Chondrocyte (in vitro differentiated cells): Measurements from ENCODE around the gene C14orf93. TPM values are rescaled to one million over a fixed set of nuclear protein-coding genes. Genes with fewer than 3 reads are reported as not detected.

ENCODE experiments used
- DNase-seq: peaks from one replicate; pipeline ENCODE4 v3.0.0; 2021; ENCODE audit warnings: mixed read lengths, low spot score
- H3K27ac Mint-ChIP-seq: one replicate; pipeline ENCODE4 v1.8.0; 2021; ENCODE audit warnings: mild to moderate bottlenecking, moderate library complexity, mixed read lengths; ENCODE audit not compliant: unreplicated experiment
- H3K27me3 Mint-ChIP-seq: 2 replicates; pipeline ENCODE4 v1.8.0; 2021; ENCODE audit warnings: low read depth, mixed read lengths
- H3K36me3 Mint-ChIP-seq: 2 replicates; pipeline ENCODE4 v1.8.0; 2021; ENCODE audit warnings: low read depth, mixed read lengths
- H3K4me1 Mint-ChIP-seq: 2 replicates; pipeline ENCODE4 v1.8.0; 2021; ENCODE audit warnings: low read depth, mild to moderate bottlenecking, mixed read lengths
- H3K4me3 Mint-ChIP-seq: one replicate; pipeline ENCODE4 v1.8.0; 2021; ENCODE audit warnings: mild to moderate bottlenecking, moderate library complexity, mixed read lengths; ENCODE audit not compliant: unreplicated experiment
- H3K9me3 Mint-ChIP-seq: 2 replicates; pipeline ENCODE4 v1.8.0; 2021; ENCODE audit warnings: low read depth, mixed read lengths
- CTCF ChIP-seq: fragments of 200-600 bp; sonication (generic); IDR thresholded peaks from 2 replicates; pipeline ENCODE4 v1.5.0; 2021; ENCODE audit warnings: antibody characterized with exemption, mild to moderate bottlenecking, moderate library complexity
- long read RNA-seq: library from polyadenylated mRNA; stranded (forward); transcript quantifications from one replicate; pipeline ENCODE4 v2.0.0, GENCODE V29; 2021
- total RNA-seq: library from RNA; stranded (reverse); gene quantifications from 3 replicates; pipeline ENCODE4 v1.2.1, GENCODE V29; 2021

Gene C14orf93
- total RNA-seq = 6.0 to 7.6 TPM (median 6.0 TPM) in 3 replicates
- long read RNA-seq, partial matches to known transcripts = 1 of 5 reads
- long read RNA-seq, other reads (novel, unspliced or antisense) = 3 of 5 reads

GRCh38 chr14:23009939-23010726 lies at the start of gene C14orf93:
Gene C14orf93, minus strand, starts transcription at chr14:23010143. Its CDS starts 11,120 bp downstream, at chr14:22999023.
- no peak for DNase-seq
- no peaks in the 10 kb centered on the region for H3K36me3 Mint-ChIP-seq
- no peaks in the 10 kb centered on the region for H3K27me3 Mint-ChIP-seq
- no peak for TF ChIP-seq CTCF
- peaks cover 46% of the 10 kb centered on the region for H3K4me1 Mint-ChIP-seq
- peak within 1 kb of the TSS; percentile 83 for H3K4me3 Mint-ChIP-seq
- no peaks in the 10 kb centered on the region for H3K9me3 Mint-ChIP-seq
- peak within 1 kb of the TSS; percentile 94 for H3K27ac Mint-ChIP-seq

GRCh38 chr14:23058654-23059504 lies 48.9 kb upstream of the C14orf93 start:
- TF ChIP-seq CTCF = no peak
- no peaks in the 10 kb centered on the region for H3K9me3 Mint-ChIP-seq
- H3K27me3 Mint-ChIP-seq = no peaks in the 10 kb centered on the region
- H3K4me1 Mint-ChIP-seq = peaks cover 44% of the 10 kb centered on the region
- H3K4me3 Mint-ChIP-seq = no peak overlapping the region
- peak overlapping the region; percentile 86 for H3K27ac Mint-ChIP-seq
- peaks cover 31% of the 10 kb centered on the region for H3K36me3 Mint-ChIP-seq
- DNase-seq = no peak

- Mint-ChIP-seq H3K36me3 (peaks cover 24% of the 10 kb centered on the region), H3K4me3 (peak overlapping the region; percentile 79), H3K4me1 (peaks cover 39% of the 10 kb centered on the region), H3K9me3 (no peaks in the 10 kb centered on the region), H3K27me3 (no peaks in the 10 kb centered on the region), H3K27ac (peak overlapping the region; percentile 86)
- TF ChIP-seq CTCF = peak; percentile 99
- no peak for DNase-seq
Observed at GRCh38 chr14:23057757-23058653, 48.1 kb upstream of the C14orf93 start.

GRCh38 chr14:23056956-23057756 lies 47.2 kb upstream of the C14orf93 start, which contains the start of gene CDH24:
Gene CDH24, minus strand, starts transcription at chr14:23057520. Its CDS starts 1,787 bp downstream, at chr14:23055733.
- no peak for TF ChIP-seq CTCF
- peak within 1 kb of the TSS; percentile 86 for H3K27ac Mint-ChIP-seq
- peaks cover 15% of the 10 kb centered on the region for H3K36me3 Mint-ChIP-seq
- H3K9me3 Mint-ChIP-seq = no peaks in the 10 kb centered on the region
- DNase-seq = no peak
- no peaks in the 10 kb centered on the region for H3K27me3 Mint-ChIP-seq
- H3K4me1 Mint-ChIP-seq = peaks cover 31% of the 10 kb centered on the region
- peak within 1 kb of the TSS; percentile 79 for H3K4me3 Mint-ChIP-seq
